Glomerular endothelial cell (primary cell): ENCODE results near the gene CEP126. TPM values are rescaled to one million over a fixed set of nuclear protein-coding genes. Genes with fewer than 3 reads are reported as not detected.
A peak's percentile ranks its signal among the peaks of the same experiment; 100 is the strongest.

Experiments used
- DNase-seq: peaks from one replicate; pipeline ENCODE4 v3.0.0-alpha.2; 2011; ENCODE audit warnings: low read depth, low spot score; ENCODE audit errors: extremely low read depth
- total RNA-seq: library from RNA; depleted of rRNA; stranded (reverse); fragments of >200 nt; gene quantifications from 2 replicates; pipeline ENCODE4 v1.2.3, GENCODE V29; 2015

The CEP126 gene
- 0.15 and 0.58 TPM in 2 replicates for total RNA-seq

DNA sequence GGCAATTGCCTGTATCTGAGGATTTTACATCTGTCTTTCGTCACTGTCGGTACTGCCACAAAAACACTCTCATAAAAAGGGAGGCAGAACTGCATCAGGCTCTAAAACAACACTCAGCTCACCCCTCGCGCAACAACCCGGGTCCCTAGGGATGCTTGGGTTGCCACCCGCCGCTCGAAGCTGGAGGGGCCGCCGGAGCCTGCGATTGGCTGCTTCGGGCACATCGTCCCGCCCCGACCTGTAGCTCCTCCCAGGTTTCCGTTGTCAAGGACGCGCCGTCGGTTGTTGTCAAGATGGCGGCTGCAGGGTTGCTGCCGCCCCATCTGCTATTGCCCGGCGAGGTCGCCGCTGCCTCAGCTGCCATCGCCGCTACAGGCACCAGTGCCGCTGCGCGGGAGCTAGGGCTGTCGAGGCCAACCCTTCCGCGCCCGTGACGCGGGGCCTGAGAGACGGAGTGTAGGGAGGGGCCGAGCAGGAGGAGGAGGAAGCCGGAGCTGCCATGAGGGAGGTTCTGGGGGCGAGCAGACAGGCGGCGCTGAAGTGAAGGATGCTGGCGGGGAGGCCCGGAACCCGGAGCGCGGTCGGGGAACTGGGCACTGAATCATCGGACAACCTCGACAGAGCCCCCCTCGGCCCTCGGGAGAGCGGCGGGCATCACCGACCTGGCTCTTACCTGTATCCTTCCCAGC is at the start of gene CEP126:
Gene CEP126 (plus strand): TSS at position 273 of the 689 bp plus-strand sequence. CDS start 275 bp downstream, at position 548.
- DNase-seq, result peak; percentile 58

DNA sequence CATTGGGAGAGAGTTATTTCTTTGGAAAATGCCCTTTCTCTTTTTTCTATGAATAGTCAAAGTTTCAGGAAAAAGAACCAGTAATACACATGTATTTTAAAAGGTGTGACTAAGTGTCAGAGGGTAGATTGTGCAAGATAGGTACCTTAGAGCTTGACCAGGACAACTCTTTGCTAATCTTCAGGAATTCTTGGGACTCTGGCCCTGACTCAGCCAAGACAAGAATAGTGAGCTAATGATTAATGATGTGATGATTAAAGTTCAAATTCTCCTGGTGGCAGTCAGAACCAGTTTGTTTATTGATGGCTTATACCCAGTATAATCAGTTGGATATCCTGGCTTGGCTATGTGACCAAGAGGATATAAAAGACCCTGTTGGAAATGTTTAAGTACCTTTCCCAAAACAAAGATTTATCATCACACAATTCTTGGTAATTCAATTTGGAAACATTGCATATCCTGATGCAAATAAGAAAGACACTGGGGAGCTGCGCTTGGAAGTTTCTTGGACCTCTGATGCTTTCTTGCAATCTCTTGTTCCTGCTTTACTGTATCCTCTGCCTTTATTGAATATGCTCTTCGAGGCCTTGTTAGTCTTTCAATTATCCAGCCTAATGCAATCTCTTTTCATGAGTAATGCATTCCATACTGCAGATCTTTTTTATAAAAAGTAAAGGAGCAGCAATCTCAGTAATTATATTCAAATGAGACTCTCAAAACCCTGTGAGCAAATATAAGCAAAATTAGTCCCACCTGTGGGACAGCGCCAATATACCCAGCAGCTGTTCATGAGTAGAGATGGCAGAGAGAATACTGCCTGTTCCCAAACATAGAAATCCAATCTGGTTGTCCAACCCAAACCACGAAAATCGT is 48.0 kb upstream of the CEP126 start:
- DNase-seq, result no peak

GRCh38 chr11:101867951-101868350 is 46.9 kb upstream of the CEP126 start:
- no peak for DNase-seq

- peak; percentile 48 for DNase-seq
Observed at GRCh38 chr11:101870510-101870909, 44.3 kb upstream of the CEP126 start.

DNA sequence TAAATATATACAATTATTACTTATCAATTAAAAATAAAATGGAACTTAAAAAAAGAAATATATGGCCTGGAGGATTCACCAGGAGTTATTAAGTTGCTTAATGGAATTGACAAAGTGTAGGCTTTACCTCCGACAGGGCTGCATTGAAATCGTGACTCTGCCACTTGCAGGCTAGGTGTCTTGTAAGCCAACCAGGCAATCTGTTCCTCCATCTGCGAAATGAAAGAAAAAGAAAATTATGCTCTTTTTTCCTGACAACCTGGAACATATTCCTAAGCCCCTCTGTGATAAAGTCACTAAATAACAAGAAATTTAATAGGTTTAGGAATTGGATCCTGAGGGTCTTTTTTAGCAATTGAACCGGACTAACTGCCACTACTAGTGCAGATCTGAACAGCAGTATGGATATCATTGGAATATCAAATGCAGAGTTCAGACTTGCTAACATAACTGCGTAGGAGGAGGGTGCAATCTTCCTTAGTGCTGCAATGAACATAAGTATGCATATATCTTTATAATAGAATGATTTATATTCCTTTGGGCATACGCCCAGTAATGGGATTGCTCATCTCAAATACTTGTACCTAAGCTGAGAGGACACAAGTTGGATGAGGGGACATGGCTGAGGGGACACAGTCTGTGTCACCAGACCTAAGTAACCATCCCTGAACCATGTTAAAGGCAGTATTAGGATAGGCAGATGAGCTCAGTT is 42.5 kb upstream of the CEP126 start:
- no peak for DNase-seq

DNA sequence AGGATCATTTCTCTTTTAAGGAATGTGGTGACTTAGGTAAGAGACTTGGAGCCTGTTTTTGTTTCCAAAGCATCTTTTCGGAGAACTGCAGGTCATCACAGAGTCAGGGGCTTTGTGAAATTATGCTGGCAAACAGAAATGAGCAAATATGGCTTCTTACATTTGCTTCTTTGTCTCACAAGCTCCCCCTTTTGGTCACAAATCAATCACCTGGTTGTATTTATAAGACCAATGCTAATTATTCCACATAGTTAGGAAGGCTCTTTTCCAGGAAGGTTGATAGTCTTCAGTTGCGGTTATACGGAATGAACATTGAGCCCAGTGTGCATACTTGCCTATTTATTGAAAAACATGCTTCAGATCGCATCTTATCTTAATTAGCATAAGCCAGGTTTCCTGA is 34.6 kb upstream of the CEP126 start:
- DNase-seq, result peak; percentile 51

DNA sequence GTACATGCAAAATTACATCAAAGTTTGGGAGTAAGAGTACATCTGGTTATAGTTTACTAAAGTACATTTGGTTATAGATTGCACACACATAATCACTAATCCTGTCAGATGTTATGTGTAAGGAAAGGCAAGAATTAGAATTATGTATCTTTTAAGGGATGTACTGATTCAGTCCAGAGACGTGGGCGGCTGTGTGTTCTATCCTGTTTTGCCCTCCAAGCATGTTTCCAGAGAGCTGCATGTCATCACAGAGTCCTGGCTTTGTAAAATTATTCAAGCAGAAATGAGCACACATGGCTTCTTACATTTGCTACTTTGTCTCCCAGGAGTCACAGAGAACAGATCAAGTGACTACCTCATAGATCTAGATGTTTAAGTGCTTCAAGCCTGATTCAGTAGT is 33.2 kb upstream of the CEP126 start:
- no peak for DNase-seq

DNA sequence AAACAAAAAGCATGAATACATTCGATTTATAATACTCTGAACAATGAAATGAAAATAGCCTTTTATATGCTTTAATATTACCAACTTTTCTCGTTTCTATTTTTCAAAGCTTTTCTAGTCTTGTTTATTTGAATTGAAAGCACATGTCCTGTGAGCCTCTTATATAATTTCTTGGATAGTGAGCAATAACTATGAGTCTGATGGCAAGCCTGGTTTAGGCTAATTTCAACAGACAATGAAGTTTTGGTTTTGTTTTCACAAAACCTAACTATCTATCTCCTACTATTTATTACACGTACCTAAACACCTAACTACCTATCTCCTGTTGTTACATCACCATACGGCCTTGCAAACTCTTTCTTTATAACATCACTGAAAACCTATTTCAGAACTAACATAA is 29.2 kb upstream of the CEP126 start:
- DNase-seq, result no peak

- DNase-seq, result no peak
Observed at GRCh38 chr11:101889767-101890166, 25.0 kb upstream of the CEP126 start.

GRCh38 chr11:101894505-101894904 is 20.3 kb upstream of the CEP126 start:
- DNase-seq, result no peak

DNA sequence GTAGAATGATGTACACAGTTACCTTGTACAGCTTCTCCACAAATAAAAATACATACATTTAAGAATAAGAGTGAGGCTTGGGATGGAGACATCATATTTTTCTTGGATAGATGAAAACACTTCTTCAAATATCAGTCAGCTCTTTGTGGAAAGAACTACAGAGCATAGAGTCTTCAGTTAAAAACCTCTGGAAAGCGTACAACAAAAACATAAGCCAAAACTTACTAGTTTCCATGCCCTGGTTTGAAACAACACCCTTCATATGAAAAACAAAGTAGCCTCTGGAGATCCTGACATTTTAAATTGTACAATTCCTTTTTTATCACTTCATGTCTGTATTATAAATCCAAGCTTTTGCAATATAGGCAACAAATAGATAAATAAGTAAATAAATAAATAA is 7.0 kb upstream of the CEP126 start:
- DNase-seq, result no peak

GRCh38 chr11:101909087-101909486 is 5.7 kb upstream of the CEP126 start:
- DNase-seq, result no peak

DNA sequence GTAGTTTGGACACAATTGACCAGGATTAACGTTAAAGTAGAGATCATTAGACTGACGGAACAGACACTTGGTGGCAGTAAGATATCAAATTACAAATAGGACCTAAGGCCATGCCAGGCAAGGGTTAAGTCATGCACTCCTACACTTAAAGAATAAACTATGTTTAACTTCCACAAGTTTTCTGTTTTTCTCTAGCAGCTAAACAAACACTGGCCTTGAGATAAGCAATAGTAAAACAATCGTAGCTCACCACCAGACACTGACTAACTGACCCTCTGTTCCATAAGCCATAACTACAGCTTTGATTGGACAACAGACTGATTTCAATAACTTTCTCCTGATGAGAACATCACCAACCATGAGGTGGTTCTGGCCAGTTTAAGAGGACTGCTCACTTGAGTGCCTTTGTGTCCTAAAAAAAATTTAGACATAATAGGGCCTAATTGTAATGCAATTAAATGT is 2.0 kb upstream of the CEP126 start:
- peak; percentile 85 for DNase-seq

DNA sequence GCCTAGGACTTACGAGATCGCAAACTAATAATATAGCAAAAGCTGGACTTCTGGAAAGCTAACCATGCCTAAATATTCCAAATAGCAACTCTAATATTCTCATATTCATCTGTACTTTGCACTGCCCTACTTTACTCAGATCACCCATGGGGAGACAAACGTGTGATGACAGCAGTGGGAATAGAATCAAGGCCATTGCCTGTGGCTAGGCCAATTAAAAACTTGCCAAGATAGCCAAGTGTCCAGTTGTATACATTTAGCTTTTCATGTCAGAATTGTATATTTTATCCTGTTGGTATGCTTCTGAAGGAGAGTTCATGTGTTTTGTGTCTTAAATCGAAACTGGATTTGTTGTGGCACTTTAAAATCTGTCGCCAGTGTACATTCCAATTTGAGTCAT is 1.2 kb upstream of the CEP126 start:
- DNase-seq, result no peak

GRCh38 chr11:101914341-101914737 is 471 bp upstream of the CEP126 start:
- DNase-seq, result no peak

DNA sequence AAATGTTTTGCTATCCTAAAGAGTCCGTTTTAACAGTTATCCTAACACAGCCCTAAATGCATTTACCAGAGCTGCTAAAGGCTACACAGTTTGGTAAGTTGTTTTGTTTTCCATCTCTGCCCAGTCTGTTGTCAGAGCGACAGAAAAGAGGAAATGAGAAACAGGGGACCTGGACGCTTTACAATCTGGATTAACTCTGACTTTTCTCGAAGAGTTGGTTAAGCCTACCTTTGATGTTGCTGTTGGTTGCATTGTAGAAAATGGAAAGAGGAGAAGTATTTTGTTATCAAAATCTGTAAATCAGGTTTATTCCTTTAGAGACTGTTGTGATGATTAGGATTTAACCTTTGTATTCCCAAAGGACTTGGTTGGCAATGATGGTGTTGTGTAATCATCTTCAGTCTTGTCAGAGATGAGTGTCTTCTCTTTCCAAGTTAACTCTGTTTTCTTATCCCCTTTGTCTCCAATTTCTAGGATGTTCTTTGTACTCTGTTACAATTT is 1.0 kb downstream of the CEP126 start:
- DNase-seq, result peak; percentile 52

GRCh38 chr11:101916422-101916821 is 1.6 kb downstream of the CEP126 start, which contains the start of gene ANGPTL5:
TSS of gene ANGPTL5 (minus strand) at chr11:101916522. CDS start at chr11:101907909, 8,613 bp downstream.
- no peak for DNase-seq

GRCh38 chr11:101917226-101917625 is 2.4 kb downstream of the CEP126 start:
- DNase-seq, result no peak

GRCh38 chr11:101920992-101921391 is 6.2 kb downstream of the CEP126 start:
- no peak for DNase-seq

DNA sequence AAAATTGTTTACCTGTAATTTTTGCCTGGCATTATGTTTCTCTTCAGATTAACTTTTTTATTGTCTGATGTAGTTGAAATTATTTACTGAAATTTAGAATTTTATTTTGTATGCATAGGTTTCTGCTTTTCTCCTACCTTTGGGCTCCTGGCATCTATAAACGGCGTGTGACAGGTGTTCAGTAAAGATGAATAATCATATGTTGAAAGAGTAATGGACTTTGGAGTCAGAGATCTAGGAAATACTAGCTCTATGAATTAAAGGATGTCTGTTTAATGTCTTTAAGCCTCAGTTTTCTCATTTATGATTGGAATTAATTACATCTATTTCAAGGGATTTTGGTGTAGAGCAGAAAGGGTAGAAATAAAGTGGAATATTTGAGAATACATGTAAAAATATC is 8.7 kb downstream of the CEP126 start:
- no peak for DNase-seq
